Measurements from ENCODE around the gene ARHGAP31.
A peak's percentile ranks its signal among the peaks of the same experiment; 100 is the strongest.

The ARHGAP31 gene

DNA sequence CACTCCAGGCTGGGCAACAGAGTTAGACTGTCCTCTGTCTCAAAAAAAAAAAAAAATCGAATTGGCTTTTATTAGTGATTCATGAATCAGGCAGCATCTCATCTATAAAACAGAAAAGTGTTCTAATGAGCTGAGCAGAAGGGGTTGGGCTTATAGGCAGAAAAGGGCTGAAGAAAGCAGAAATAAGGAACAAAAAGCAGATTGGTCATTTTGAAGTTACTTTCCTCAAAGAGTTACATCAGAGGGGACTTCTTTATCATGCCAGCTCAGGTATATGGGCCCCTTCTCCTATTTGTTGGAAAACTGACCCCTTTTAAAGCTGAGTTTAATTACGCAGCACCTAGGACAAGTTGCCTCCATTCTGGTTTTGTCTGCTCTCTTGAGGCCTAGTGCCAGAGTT, 173.9 kb downstream of the ARHGAP31 start:
- TF ChIP-seq, protein P1, sequence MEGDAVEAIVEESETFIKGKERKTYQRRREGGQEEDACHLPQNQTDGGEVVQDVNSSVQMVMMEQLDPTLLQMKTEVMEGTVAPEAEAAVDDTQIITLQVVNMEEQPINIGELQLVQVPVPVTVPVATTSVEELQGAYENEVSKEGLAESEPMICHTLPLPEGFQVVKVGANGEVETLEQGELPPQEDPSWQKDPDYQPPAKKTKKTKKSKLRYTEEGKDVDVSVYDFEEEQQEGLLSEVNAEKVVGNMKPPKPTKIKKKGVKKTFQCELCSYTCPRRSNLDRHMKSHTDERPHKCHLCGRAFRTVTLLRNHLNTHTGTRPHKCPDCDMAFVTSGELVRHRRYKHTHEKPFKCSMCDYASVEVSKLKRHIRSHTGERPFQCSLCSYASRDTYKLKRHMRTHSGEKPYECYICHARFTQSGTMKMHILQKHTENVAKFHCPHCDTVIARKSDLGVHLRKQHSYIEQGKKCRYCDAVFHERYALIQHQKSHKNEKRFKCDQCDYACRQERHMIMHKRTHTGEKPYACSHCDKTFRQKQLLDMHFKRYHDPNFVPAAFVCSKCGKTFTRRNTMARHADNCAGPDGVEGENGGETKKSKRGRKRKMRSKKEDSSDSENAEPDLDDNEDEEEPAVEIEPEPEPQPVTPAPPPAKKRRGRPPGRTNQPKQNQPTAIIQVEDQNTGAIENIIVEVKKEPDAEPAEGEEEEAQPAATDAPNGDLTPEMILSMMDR (IDR thresholded peaks at IDR 0.05; ENCODE audit: control insufficient read depth, insufficient read depth, low read depth, low read length, missing control alignments): no peak
- no peak for DNase-seq (ENCODE audit: low read depth)
- H3K4me3 ChIP-seq (ENCODE audit: control insufficient read depth, low read depth, low read length): no peak overlapping the region

DNA sequence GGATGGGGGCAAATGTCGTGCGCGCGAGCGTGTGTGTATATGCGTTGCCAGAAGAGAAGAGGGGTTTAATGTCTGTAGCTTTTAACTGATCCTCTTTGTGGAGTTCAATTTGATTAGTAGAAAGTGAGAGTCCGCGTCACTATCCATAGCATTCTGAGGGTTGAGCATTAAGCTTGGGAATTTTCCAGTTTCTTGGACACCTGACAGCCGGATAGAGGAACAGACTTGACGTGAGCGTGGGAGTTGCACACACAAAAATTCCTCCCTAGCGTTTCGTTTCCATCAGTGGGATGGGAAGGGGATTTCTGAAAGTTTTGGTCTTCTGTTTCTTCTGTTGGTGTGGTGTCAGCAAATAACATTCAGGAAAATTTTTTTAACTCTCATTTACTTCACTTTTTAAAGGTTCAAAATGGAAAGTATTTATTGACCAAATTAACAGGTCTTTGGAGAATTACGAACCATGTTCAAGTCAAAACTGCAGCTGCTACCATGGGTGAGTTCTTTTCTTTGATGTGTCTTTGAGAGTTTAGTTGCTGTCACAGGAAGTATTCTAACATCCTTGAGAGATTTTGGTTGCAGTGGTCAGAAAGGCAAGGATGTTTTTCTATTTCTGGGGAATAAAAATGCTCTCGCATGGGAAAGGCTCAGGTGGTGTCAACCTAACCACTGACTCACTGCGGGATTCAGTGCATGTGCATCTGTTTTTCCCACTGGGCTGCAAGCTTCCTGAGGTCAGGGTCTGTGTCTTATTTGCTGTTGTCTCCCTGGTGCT, 175.4 kb downstream of the ARHGAP31 start:
- DNase-seq (ENCODE audit: low read depth): no peak
- TF ChIP-seq, protein P1 (IDR thresholded peaks at IDR 0.05; ENCODE audit: control insufficient read depth, insufficient read depth, low read depth, low read length, missing control alignments): no peak
- peak overlapping the region; percentile 98 for H3K4me3 ChIP-seq (ENCODE audit: control insufficient read depth, low read depth, low read length)
